ELF-1 (cell line): ENCODE measurements around the gene CHIT1.
A peak's percentile ranks its signal among the peaks of the same experiment; 100 is the strongest.

ENCODE experiments used
- DNase-seq: peaks from one replicate; pipeline ENCODE4 v3.0.0-alpha.2; 2016; ENCODE audit warnings: low read depth, low spot score

The CHIT1 gene

GRCh38 chr1:203175827-203176241, 53.6 kb downstream of the CHIT1 start:
- no peak for DNase-seq

- no peak for DNase-seq
Observed at GRCh38 chr1:203175237-203175826, 54.1 kb downstream of the CHIT1 start, which contains the start of gene MYBPH. TSS of gene MYBPH (minus strand) at chr1:203175826. CDS start at chr1:203175755, 71 bp downstream.

- no peak for DNase-seq
Observed at GRCh38 chr1:203174324-203174985, 55.0 kb downstream of the CHIT1 start.

- no peak for DNase-seq
Observed at GRCh38 chr1:203173566-203173965, 55.9 kb downstream of the CHIT1 start.

- DNase-seq = no peak
Observed at GRCh38 chr1:203173011-203173555, 56.4 kb downstream of the CHIT1 start.

GRCh38 chr1:203172184-203173010, 57.1 kb downstream of the CHIT1 start:
- peak; percentile 83 for DNase-seq

- no peak for DNase-seq
Observed at GRCh38 chr1:203171341-203172183, 57.9 kb downstream of the CHIT1 start.

GRCh38 chr1:203170625-203171330, 58.7 kb downstream of the CHIT1 start:
- DNase-seq = no peak

- DNase-seq = no peak
Observed at GRCh38 chr1:203169770-203170520, 59.5 kb downstream of the CHIT1 start.

- DNase-seq = no peak
Observed at GRCh38 chr1:203168991-203169390, 60.5 kb downstream of the CHIT1 start.

GRCh38 chr1:203168256-203168786, 61.2 kb downstream of the CHIT1 start:
- no peak for DNase-seq

GRCh38 chr1:203167913-203168200, 61.6 kb downstream of the CHIT1 start:
- no peak for DNase-seq

GRCh38 chr1:203167026-203167912, 62.2 kb downstream of the CHIT1 start:
- DNase-seq = no peak

GRCh38 chr1:203166192-203166940, 63.1 kb downstream of the CHIT1 start:
- peak; percentile 69 for DNase-seq
